Epithelial cell of esophagus (primary cell): Measurements from ENCODE around the gene METTL16.

Source experiments
- DNase-seq: peaks from one replicate; pipeline ENCODE4 v3.0.0; 2010; ENCODE audit warnings: low read depth
- H3K4me3 ChIP-seq: 2 replicates; pipeline ENCODE4 v1.5.1; 2011; ENCODE audit warnings: mild to moderate bottlenecking, low read length, control low read depth
- CTCF ChIP-seq: IDR thresholded peaks from 2 replicates; pipeline ENCODE4 v1.5.1; 2011; ENCODE audit warnings: low read depth, mild to moderate bottlenecking, low read length, control low read depth, inconsistent platforms; ENCODE audit not compliant: insufficient read depth; ENCODE audit errors: missing control alignments

The METTL16 gene

GRCh38 chr17:2373179-2373578 is 138.5 kb downstream of the METTL16 start:
- no peak for DNase-seq
- no peak for TF ChIP-seq CTCF
- H3K4me3 ChIP-seq, result no peak overlapping the region

DNA sequence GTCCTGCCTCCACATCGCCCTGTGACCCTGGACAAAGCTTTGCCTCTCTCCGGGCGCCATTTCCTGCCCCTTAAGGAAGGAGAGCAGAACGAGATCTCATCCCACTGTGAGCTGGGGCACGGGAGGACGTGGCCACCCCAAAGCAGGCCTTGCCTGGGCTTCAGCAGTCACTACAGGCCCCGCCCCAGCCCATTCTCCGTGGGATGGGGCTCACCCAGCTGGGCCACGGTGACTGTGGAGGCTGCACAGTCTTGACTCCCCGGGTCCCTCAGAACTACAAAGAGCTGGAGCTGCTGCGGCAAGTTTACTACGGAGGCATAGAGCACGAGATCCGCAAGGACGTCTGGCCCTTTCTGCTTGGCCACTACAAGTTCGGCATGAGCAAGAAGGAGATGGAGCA is 139.0 kb downstream of the METTL16 start:
- no peak for DNase-seq
- H3K4me3 ChIP-seq, result no peak overlapping the region
- TF ChIP-seq CTCF, result no peak

DNA sequence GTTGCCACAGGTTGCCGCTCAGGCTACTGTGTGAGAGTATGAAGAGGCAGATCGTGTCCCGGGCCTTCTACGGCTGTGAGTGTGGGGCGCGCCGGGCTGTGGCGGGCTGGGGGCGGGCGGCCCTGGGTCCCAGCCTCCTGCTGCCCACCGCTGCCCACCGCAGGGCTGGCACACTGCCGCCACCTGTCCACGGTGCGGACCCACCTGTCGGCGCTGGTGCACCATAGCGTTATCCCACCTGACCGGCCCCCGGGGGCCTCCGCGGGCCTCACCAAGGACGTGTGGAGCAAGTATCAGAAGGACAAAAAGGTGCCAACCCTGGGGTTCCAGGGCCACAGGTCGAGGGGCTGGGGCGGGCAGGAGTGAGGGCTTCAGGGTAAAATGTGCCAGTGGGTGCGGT is 139.5 kb downstream of the METTL16 start:
- DNase-seq, result no peak
- TF ChIP-seq CTCF, result no peak
- no peak overlapping the region for H3K4me3 ChIP-seq

DNA sequence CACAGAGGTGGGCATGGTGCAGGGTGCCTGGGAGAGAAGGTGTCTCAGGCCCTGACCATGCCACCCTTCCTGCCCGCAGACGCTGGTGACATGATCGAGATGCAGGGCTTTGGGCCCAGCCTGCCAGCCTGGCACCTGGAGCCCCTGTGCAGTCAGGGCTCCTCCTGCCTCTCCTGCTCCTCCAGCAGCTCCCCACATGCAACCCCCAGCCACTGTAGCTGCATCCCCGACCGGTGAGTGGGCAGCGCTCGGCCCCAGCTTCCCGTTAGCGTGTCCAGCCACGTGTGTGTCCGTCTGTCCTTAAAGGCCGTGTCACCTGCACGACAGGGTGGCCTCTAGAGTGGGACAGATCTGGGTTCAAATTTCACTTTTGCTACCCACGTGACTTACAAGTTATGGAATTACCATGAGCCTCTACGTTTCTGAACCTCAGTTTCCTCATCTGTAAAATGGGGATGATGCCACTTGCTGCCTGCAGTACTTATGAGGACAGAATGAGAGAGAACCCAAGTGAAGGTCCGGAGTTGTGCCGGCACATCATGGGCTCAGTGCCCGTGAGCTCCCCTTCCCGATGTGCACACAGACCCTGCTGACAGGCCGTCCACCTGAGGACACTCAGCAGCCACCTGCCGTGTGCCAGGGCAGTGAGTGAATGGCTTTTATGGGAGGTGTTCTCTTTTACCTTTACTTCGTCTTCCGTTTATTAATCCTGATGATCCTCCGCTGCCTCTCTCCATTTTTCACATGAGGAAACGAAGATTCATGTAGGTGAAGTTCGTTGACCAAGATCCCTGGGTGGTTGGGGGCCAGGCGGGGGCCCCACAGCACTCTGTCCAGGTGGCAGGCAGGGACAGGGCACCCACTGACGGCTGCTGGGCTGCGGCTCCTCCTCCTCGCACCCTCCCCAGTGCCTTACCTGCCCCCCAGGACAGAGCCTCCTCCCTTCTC is 140.2 kb downstream of the METTL16 start:
- no peak for DNase-seq
- no peak overlapping the region for H3K4me3 ChIP-seq
- no peak for TF ChIP-seq CTCF

- TF ChIP-seq CTCF, result no peak
- no peak for DNase-seq
- H3K4me3 ChIP-seq, result no peak overlapping the region
These were observed 141.5 kb downstream of the METTL16 start for GRCh38 chr17:2370211-2370589.

DNA sequence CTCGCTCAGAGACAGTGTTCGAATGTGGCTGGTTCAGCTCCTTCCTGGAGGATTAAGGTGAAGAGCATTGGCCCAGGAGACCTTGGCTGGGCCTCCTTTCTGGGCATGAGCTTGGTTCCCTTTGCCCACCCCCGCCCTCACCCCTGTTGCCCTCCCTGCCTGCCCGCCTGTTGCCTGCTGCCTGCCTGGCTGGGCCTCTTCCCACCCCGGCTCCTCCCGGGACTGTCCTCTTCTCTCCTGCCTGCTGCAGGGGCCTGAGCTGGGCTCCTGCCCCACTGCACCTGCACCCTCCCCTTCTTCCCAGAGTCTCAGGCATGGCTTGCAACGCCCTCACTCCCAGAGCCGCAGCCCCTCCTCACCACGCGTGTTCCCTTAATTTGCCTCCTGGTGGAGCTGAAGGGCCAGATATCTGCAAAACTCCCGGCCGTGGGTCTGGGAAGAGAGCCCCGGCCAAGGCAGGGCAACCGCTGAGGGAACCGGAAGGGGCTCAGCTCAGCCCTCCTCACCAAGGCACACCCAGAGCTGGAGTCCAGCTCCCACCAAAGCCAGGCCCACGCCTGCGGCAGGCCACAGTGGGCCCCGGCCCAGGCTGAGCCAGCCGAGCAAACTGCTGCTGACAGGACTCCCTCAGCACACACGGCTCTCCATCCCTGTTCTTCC is 142.0 kb downstream of the METTL16 start:
- TF ChIP-seq CTCF, result no peak
- DNase-seq, result no peak
- no peak overlapping the region for H3K4me3 ChIP-seq
